Keratinocyte (primary cell): ENCODE results near the gene DES.

ENCODE experiments used
- CTCF ChIP-seq, 3 experiments: IDR thresholded peaks in 1 of 3; conservative IDR thresholded peaks in 1 of 3; optimal IDR thresholded peaks in 1 of 3; 2 replicates in 2 of 3; 3 replicates in 1 of 3; pipeline versions ENCODE3 to v1.5.1; 2011; ENCODE audit warnings: low read length in 3 of 3, mild to moderate bottlenecking in 3 of 3, moderate library complexity in 2 of 3, control low read depth in 1 of 3, inconsistent platforms in 1 of 3; ENCODE audit not compliant: insufficient read depth in 2 of 3; ENCODE audit errors: extremely low read depth in 1 of 3
- EZH2 ChIP-seq: IDR thresholded peaks from one replicate; pipeline ENCODE4 v1.6.1; 2012; ENCODE audit warnings: inconsistent platforms, mild to moderate bottlenecking, low read length, moderate library complexity

- TF ChIP-seq CTCF (optimal IDR thresholded peaks at IDR 0.05 in 1 of 3, IDR thresholded peaks at IDR 0.05 in 1 of 3, conservative IDR thresholded peaks at IDR 0.05 in 1 of 3; ENCODE audit: extremely low read depth in 1 of 3, insufficient read depth in 2 of 3, low read length in 3 of 3) (no peak), EZH2 (no peak)
Measured at GRCh38 chr2:219446101-219446504, 27.9 kb downstream of the DES start.
